ENCODE data around the gene SORCS2. TPM values are rescaled to one million over a fixed set of nuclear protein-coding genes. Genes with fewer than 3 reads are reported as not detected.

The SORCS2 gene
- total and polyA plus RNA-seq, 2 of the 13 experiments (the other 11 are each of a cell fraction or from before 2014, with no cell fraction given): 0.82 to 1.0 TPM

GRCh38 chr4:7238300-7238960 lies 46.1 kb downstream of the SORCS2 start:
- 35% methylated on average over 4 of the region's 12 CpGs for WGBS (ENCODE audit: low lambda C conversion rate)
- no peak for DNase-seq (ENCODE audit: low spot score)
- Histone ChIP-seq H3K27me3 (ENCODE audit: control insufficient read depth in 1 of 2, insufficient read depth in 2 of 2, low read length in 2 of 2) (peaks cover 10 to 19% of the 10 kb centered on the region in 2 experiments), H3K27ac (ENCODE audit: extremely low read length, insufficient read depth, low read length) (no peak overlapping the region), H3K4me2 (ENCODE audit: low read depth, low read length) (no peak overlapping the region), H3K4me1 (ENCODE audit: insufficient read depth, low read length) (no peaks in the 10 kb centered on the region), H3K36me3 (replicated peaks in 1 of 2; ENCODE audit: control insufficient read depth in 1 of 2, insufficient read depth in 2 of 2, low read length in 2 of 2) (no peaks in the 10 kb centered on the region), H2AFZ (ENCODE audit: low read length) (no peak overlapping the region), H3K79me2 (ENCODE audit: insufficient read depth, low read length) (no peaks in the 10 kb centered on the region), H4K20me1 (ENCODE audit: insufficient read depth, low read length) (no peaks in the 10 kb centered on the region), H3K9ac (ENCODE audit: insufficient read depth, low read depth, low read length) (no peak overlapping the region), H3K9me3 (ENCODE audit: low read length) (peaks cover 14% of the 10 kb centered on the region), H3K4me3 (replicated peaks in 1 of 3; ENCODE audit: insufficient read depth in 1 of 3, low read depth in 2 of 3, low read length in 3 of 3) (no peak overlapping the region)
- ChIA-PET POLR2A (no interaction called here), CTCF (ENCODE audit: low intra/inter-chr PET ratio, low total read pairs) (no interaction called here)
- BruUV-seq (replicated peaks): no TSS peak
- intact Hi-C loops (cut with micrococcal nuclease; ENCODE audit: unreplicated experiment) (no loop called here), in situ Hi-C loops (cut with HindIII; ENCODE audit: extremely low pct_ligation_motif_present, low pct_unique_long_range_greater_than_20kb) (no loop called here)
- no peak for ATAC-seq
- FAIRE-seq: no peak
- TF ChIP-seq ETV5 (CRISPR knock-in tag; IDR thresholded peaks at IDR 0.05; ENCODE audit: borderline replicate concordance): no peak
- TF ChIP-seq ZBTB38 (CRISPR knock-in tag; IDR thresholded peaks at IDR 0.05): no peak
- TF ChIP-seq ZNF546 (CRISPR knock-in tag; conservative IDR thresholded peaks at IDR 0.05): no peak
- no peak for TF ChIP-seq YEATS2 (CRISPR knock-in tag; IDR thresholded peaks at IDR 0.05; ENCODE audit: borderline replicate concordance)
- no peak for TF ChIP-seq JARID2 (CRISPR knock-in tag; IDR thresholded peaks at IDR 0.05; ENCODE audit: insufficient replicate concordance)

DNA sequence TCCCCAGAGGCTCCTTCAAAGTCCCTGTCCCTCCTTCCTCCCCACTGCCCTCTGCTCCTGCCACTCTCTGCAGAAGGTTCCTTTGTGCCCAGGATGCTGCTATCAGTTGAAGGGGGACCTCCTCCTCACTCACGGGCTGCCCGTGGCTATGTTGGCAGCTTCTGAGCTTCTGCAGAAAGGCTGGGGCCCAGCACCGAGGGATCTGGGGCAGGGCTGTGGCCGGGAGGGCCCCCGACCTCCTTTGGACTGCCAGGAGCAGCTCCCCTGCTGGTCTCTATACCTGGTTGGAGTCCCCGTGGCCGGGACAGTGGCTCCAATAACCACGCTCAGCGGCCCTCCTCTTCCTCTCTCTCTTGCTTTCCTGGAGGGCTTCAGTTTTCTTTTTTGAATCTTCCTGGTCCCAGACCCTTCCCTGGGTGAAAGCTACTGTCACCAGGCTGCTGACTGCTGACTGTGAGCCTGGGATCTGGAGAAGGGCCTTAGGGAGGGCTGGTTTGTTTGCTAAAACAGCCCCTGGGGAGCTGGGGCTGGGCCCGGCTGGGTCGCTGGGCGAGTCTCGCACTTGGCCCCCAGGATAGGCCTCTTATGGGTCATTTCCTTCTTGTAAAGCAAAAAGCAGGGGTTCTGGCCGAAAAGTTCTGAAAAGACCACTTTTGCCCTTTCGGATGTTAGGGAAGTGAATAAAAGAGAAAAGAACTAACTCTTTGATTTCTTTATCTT lies 46.9 kb downstream of the SORCS2 start:
- ATAC-seq: no peak
- H3K27me3 ChIP-seq (ENCODE audit: control insufficient read depth in 1 of 2, insufficient read depth in 2 of 2, low read length in 2 of 2): peaks cover 14 to 27% of the 10 kb centered on the region in 2 experiments
- H2AFZ ChIP-seq (ENCODE audit: low read length): no peak overlapping the region
- H3K4me3 ChIP-seq (replicated peaks in 1 of 3; ENCODE audit: insufficient read depth in 1 of 3, low read depth in 2 of 3, low read length in 3 of 3): no peak overlapping the region
- H3K9me3 ChIP-seq (ENCODE audit: low read length): peaks cover 14% of the 10 kb centered on the region
- H3K27ac ChIP-seq (ENCODE audit: extremely low read length, insufficient read depth, low read length): no peak overlapping the region
- H3K4me2 ChIP-seq (ENCODE audit: low read depth, low read length): no peak overlapping the region
- WGBS (ENCODE audit: low lambda C conversion rate): 37% methylated on average over 11 of the region's 15 CpGs
- H3K9ac ChIP-seq (ENCODE audit: insufficient read depth, low read depth, low read length): no peak overlapping the region
- DNase-seq (ENCODE audit: low spot score): no peak
- FAIRE-seq: no peak
- BruUV-seq (replicated peaks): no TSS peak
- intact Hi-C loops (cut with micrococcal nuclease; ENCODE audit: unreplicated experiment): no loop called here
- no peaks in the 10 kb centered on the region for H4K20me1 ChIP-seq (ENCODE audit: insufficient read depth, low read length)
- H3K4me1 ChIP-seq (ENCODE audit: insufficient read depth, low read length): no peaks in the 10 kb centered on the region
- H3K79me2 ChIP-seq (ENCODE audit: insufficient read depth, low read length): no peaks in the 10 kb centered on the region
- in situ Hi-C loops (cut with HindIII; ENCODE audit: extremely low pct_ligation_motif_present, low pct_unique_long_range_greater_than_20kb): no loop called here
- ChIA-PET CTCF (ENCODE audit: low intra/inter-chr PET ratio, low total read pairs) (no interaction called here), POLR2A (no interaction called here)
- H3K36me3 ChIP-seq (replicated peaks in 1 of 2; ENCODE audit: control insufficient read depth in 1 of 2, insufficient read depth in 2 of 2, low read length in 2 of 2): no peaks in the 10 kb centered on the region
- TF ChIP-seq RBFOX2 (IDR thresholded peaks at IDR 0.05; ENCODE audit: low read depth, low read length) (no peak), HOXA5 (CRISPR knock-in tag; IDR thresholded peaks at IDR 0.05) (no peak), NCOA5 (CRISPR knock-in tag; IDR thresholded peaks at IDR 0.05) (no peak), GZF1 (CRISPR knock-in tag; IDR thresholded peaks at IDR 0.05) (no peak), TFDP1 (CRISPR knock-in tag; IDR thresholded peaks at IDR 0.05; ENCODE audit: borderline replicate concordance) (no peak), ZBTB20 (CRISPR knock-in tag; IDR thresholded peaks at IDR 0.05; ENCODE audit: borderline replicate concordance, low read depth) (no peak), FOXK2 (IDR thresholded peaks at IDR 0.05) (no peak)
- TF ChIP-seq, protein P1, sequence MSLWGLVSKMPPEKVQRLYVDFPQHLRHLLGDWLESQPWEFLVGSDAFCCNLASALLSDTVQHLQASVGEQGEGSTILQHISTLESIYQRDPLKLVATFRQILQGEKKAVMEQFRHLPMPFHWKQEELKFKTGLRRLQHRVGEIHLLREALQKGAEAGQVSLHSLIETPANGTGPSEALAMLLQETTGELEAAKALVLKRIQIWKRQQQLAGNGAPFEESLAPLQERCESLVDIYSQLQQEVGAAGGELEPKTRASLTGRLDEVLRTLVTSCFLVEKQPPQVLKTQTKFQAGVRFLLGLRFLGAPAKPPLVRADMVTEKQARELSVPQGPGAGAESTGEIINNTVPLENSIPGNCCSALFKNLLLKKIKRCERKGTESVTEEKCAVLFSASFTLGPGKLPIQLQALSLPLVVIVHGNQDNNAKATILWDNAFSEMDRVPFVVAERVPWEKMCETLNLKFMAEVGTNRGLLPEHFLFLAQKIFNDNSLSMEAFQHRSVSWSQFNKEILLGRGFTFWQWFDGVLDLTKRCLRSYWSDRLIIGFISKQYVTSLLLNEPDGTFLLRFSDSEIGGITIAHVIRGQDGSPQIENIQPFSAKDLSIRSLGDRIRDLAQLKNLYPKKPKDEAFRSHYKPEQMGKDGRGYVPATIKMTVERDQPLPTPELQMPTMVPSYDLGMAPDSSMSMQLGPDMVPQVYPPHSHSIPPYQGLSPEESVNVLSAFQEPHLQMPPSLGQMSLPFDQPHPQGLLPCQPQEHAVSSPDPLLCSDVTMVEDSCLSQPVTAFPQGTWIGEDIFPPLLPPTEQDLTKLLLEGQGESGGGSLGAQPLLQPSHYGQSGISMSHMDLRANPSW (CRISPR knock-in tag; IDR thresholded peaks at IDR 0.05; ENCODE audit: borderline replicate concordance): no peak
- TF ChIP-seq, protein P2, sequence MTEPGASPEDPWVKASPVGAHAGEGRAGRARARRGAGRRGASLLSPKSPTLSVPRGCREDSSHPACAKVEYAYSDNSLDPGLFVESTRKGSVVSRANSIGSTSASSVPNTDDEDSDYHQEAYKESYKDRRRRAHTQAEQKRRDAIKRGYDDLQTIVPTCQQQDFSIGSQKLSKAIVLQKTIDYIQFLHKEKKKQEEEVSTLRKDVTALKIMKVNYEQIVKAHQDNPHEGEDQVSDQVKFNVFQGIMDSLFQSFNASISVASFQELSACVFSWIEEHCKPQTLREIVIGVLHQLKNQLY (CRISPR knock-in tag; IDR thresholded peaks at IDR 0.05): no peak
